GM18511 (cell line): ENCODE data around the gene DGKG.

Source experiments
- ATAC-seq: cut with Tn5 transposase; IDR thresholded peaks from one replicate; pipeline ENCODE4 v1.9.1; 2021; ENCODE audit warnings: mild to moderate bottlenecking, moderate library complexity; ENCODE audit not compliant: unreplicated experiment

The DGKG gene

GRCh38 chr3:186281176-186281575 is 80.9 kb downstream of the DGKG start:
- no peak for ATAC-seq

GRCh38 chr3:186280737-186281136 is 81.3 kb downstream of the DGKG start:
- no peak for ATAC-seq

- ATAC-seq, result no peak
Measured at GRCh38 chr3:186277268-186277909, 84.6 kb downstream of the DGKG start.

GRCh38 chr3:186275436-186275835 is 86.6 kb downstream of the DGKG start:
- no peak for ATAC-seq

GRCh38 chr3:186273586-186273985 is 88.4 kb downstream of the DGKG start:
- ATAC-seq, result no peak

- no peak for ATAC-seq
Measured at GRCh38 chr3:186270701-186271100, 91.3 kb downstream of the DGKG start.

- no peak for ATAC-seq
Measured at GRCh38 chr3:186268616-186269448, 93.2 kb downstream of the DGKG start.

- no peak for ATAC-seq
Measured at GRCh38 chr3:186267758-186268157, 94.3 kb downstream of the DGKG start.

- ATAC-seq, result no peak
Measured at GRCh38 chr3:186264608-186265400, 97.2 kb downstream of the DGKG start.

- no peak for ATAC-seq
Measured at GRCh38 chr3:186261638-186262037, 100.4 kb downstream of the DGKG start.

- ATAC-seq, result no peak
Measured at GRCh38 chr3:186260726-186261125, 101.3 kb downstream of the DGKG start.

GRCh38 chr3:186259612-186260383 is 102.2 kb downstream of the DGKG start:
- ATAC-seq, result peak; percentile 40

GRCh38 chr3:186258968-186259367 is 103.1 kb downstream of the DGKG start:
- no peak for ATAC-seq

- no peak for ATAC-seq
Measured at GRCh38 chr3:186257866-186258265, 104.2 kb downstream of the DGKG start.

GRCh38 chr3:186255703-186256331 is 106.2 kb downstream of the DGKG start:
- ATAC-seq, result peak; percentile 43

GRCh38 chr3:186254676-186255650 is 107.1 kb downstream of the DGKG start:
- peak; percentile 75 for ATAC-seq

- no peak for ATAC-seq
Measured at GRCh38 chr3:186251948-186252619, 110.0 kb downstream of the DGKG start.

GRCh38 chr3:186248850-186249249 is 113.2 kb downstream of the DGKG start:
- ATAC-seq, result no peak
